ENCODE data around the gene WDFY4.

Gene WDFY4

DNA sequence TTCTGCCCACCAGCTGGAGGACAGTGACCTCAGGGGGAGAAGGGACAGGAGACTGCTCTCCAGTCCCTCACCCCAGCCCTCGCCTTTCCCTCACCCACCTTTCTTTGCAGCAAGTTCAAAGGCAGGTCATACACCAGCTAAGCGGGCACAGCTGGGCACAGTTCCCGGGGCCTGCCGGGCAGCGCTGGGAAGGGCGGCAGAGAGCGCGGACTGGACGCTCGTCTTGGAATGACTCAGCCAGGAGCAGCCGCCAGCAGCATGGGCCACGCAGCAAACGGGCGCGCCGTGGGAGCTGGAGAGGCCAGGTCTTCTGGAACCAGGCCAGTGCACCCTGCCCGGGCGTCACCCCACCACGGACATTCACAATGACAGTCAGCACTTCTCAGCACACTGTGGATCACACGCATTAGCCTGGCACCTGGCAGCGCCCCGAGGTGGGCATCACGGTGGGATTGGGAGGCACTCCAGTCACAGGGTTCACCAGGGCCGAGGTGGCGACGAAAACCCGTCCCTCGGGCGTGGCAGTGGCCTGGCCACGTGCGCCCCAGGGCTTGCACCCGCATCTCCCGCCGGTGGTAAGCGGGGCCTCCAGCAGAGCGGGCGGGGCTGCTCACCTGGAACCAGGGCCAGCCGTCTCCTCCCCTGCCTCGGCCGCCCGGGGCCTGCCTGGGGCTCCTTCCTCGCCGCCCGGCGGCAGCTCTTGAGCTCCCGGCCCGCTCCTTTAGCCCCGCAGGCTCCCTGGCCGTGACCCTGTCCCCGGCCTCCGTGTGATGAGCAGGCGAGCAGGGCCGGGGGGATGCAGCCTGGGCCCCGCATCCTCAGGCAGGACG, 29.0 kb upstream of the WDFY4 start:
- DNase-seq: peak; percentile 51

- DNase-seq: peak; percentile 88
These were observed 28.3 kb upstream of the WDFY4 start for GRCh38 chr10:48656241-48656913.

GRCh38 chr10:48656914-48657305, 27.8 kb upstream of the WDFY4 start:
- no peak for DNase-seq

DNA sequence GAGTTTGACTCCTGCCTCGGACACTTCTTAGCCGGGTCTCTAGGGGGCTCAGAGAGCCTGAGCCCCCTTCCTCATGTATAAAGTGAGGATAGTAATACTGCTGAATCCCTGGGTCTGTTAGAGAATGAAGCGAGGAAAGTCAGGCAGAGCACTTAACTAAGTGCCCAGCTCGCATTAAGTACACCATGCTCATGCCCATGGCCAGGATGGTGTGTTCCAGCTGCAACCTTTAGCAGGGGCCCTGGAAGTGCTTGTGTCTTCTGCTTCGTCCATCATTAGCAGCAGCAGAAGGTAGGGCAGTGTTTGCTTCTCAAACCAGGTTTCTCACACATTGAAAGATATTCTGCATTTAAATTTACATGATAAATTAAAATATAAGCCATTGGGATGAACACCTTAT, 27.3 kb upstream of the WDFY4 start:
- DNase-seq: no peak

- DNase-seq: peak; percentile 73
These were observed 26.3 kb upstream of the WDFY4 start for GRCh38 chr10:48658243-48658974.

DNA sequence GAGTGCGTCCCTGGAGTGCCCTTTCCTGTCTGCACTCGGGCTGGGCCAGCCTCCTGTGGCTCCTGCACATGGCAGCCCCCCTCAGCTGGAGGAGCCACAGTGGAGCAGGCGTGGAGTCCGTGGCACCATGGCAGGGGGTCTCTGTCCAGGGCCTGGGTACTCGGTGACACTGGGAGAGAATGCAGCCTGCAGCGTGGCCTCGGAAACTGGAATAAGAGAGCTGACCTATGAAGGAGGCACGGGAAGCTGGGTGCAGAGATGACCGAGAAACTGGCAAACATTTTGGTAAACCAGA, 25.8 kb upstream of the WDFY4 start:
- no peak for DNase-seq

DNA sequence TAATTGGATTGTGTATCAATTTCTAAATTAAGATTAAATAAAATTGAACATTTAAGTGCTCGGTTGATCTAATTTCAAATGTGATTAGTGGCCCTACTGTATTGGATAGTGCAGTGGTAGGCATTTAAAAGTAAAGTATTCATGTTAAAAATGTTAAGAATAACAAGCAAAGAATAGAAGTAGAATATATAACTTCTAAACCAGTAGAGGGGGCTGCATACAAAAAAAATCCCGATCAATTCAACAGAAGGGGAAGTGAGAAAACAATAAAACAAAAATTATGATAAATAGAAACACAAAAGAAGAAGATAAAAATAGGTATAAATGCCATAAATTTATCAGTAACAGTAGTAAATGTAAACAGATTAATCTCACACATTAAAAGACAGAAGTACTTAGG, 24.9 kb upstream of the WDFY4 start:
- DNase-seq: peak; percentile 12

DNA sequence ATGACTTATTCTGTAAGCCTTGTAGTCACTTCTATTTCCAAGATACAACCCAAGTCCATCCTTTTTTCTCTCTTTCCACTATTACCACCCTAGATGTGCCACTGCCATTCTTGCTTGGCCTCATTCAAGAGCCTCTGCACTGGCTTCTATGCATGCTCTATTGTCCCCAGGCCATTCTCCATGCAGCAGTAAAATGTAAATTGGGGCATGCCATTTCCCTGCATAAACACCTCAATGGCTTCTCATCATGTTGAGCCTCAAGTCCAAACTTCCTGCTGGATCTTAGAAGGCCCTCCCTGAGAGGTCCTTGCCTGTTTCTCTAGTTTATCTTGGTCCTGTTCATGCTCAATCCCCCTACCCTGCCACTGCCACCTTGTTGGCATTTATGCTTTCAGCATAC, 23.2 kb upstream of the WDFY4 start:
- DNase-seq: no peak

DNA sequence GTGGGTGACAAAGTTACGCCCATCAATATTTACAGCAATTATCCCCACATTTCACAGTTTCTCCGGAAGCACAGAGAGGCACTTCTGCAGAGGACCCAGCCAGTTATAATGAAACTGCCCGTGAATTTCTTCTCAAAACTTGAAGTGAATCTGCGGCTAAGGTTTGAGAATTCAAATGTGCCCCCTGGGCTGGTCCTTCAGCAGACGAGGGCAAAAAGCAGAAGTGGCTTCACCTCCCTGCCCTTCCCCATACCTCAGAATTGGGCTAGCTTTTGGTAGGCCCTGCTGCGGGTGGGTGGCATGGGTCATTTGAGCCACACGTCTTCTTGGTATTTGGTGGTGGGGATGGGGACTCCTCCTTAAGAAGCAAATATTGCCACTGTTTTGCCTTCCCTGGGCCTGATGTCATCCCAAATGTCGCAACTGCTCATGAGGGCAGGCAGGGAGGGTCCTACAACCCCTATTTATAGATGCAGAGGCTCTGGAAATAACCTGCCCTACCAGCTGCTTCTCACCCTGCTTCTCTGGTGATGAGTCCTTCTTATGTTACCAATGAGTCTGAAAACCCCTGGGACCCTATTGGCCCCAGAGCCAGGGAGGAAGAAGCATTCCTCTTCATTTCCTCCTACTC, 16.6 kb upstream of the WDFY4 start:
- peak; percentile 14 for DNase-seq

DNA sequence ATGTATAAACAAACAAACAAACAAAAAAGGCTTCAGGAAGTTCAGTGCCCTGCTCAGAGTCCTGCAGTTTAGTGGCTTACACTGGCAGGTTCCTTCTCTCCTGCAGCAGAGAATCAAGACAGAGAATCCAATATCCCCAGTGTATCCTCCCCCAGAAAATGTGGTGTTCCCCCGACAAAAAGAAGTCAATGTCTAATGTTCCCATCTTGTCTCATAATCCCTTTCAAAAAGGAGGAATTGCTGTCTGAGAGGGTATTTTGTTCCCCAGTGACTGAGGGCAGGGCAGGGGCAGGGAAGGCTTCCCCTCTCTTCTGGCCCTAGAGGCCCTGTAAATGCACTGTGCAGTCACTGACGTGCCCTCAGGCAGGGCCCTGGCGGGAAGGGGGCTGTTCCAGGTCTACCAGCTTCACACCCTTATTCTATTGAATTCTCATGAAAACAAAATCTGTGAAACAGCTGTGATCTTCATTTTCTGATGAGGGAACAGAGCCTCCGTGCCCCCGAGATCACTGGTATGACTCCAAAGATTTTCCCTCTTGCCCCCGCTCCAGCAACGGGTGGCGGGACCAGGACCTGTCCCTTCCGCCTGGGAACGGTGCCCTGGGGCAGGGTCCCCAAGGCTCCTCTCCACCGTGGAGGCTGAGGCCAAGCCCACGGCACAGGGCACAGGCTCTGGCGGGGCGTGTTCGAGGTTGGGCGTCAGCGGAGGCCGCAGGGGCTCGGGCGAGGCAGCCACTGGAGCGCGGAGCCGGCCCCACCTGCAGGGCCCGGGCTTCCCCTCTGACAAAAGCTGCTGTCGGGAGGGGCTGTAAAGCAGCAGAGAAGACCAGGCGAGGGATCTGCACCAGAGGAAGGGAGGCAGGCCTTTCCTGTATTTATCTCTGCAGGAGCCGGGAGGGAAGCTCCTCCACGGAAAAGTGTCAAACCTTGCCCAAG, 13.4 kb upstream of the WDFY4 start:
- no peak for DNase-seq

DNA sequence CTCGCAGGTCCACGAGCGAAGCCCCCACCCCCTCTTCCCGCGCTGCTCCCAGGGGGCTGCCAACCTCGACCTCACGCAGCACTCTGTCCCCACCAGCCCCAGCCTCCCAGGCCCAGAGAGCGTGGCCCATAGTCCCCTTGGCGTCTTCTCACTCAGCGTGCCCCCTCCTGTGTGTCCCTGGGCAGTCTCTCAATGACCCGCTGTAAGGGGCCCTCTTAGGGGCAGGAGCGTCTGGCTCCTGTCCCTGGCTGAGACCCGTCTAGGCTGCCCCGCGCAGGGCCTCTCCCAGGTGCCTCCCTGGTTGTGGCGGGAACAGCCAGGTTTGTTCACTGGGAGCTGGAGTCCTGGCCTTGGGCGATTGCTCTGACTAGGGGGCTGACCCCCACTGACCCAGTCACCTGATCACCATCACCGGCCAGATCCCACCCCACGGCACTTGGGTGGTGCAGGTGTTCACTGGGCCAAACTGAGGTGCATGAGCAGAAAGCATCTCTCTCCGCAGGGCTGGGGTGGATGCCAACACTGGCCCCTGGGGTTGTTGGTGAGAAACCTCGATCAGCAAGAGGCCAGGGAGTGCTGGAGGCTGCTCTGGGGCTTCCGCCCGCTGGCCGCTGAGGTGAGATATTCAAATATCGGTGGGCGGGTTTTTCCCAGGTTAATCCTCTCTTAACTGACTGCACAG, 12.6 kb upstream of the WDFY4 start:
- DNase-seq: no peak

DNA sequence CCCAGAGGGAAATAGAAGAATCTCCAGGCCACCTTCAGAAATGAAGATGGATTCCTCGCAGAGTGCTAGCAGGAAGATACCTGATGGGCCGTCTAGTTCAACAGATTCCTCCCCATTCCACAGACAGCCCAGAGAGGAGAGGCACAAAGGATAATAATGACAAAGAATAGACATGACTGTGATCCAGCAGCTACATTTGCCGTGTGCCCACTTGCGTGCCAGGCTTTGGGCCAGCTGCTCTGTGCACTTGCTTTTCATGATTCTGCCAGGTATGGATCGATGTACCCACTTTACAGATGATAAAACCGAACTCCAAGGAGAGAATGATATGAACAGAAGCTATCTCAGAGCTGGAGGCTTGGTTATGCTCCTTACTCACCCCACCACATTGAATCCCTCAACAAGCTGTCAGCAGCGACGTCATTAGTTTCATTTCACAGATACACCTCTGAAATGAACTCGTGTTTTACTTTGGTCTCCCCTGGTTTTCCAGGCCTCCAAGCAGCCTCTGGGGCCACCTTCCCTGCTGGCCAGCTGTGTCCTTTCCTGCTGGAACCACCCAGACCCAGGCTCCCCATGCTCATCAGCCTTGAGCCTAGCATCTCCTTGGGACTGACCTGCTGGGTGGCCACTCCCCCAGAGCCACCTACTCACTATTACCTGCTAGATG, 11.9 kb upstream of the WDFY4 start:
- DNase-seq: no peak

GRCh38 chr10:48677625-48678024, 7.0 kb upstream of the WDFY4 start:
- no peak for DNase-seq

DNA sequence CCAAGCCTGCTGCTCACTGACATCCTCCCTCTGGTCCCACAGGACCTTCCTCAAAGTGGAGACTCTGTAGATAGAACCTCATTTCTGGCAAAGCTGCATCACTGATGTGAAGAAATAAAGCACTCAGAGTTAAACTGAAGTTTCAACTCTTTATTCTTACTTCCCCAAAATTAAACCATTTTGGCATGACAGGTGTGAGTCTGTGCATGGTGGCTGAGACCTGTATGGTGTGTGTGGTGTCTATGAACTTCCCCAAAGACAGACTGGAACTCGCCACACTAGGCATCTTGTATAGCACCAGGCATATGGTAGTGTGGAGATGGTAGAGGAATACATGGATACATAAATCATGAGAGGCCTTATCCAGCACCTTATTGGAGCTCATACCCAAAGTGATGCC, 6.6 kb upstream of the WDFY4 start:
- DNase-seq: no peak

DNA sequence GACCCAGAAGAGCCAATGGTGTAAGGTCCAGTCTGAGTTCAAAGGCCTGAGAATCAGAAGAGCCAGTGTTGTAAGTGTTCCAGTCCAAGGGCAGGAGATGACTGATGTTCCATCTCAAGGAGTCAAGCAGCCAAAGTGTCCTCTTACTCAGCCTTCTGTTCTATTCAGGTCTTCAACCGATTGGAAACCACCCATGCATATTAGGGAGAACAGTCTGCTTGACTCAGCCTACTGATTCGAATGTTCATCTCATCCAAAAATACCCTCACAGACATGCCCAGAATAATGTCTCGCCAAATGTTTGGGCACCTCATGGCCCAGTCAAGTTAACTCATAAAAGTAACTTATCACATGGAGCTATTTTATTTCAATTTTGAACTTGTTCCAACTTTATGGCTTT, 2.9 kb upstream of the WDFY4 start:
- DNase-seq: no peak

DNA sequence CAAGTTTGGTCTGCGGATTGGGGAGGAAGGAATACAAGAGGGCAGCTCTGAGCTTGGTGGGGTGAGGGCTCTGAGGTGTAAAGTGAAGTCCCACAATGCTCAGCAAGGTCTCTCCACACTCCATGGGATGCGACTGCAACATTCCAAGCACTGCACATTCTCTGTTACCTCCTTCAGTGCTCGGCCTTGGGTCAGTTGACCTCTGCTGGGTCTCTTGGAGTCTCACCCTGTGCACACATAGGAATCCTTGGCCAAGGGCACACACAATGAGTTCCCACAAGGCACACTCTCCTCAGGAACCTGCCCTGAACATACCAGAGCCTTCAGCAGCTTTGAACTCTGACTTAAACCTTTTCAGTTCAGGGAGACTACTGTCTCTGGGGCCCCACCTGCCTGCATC, 2.4 kb upstream of the WDFY4 start:
- no peak for DNase-seq

DNA sequence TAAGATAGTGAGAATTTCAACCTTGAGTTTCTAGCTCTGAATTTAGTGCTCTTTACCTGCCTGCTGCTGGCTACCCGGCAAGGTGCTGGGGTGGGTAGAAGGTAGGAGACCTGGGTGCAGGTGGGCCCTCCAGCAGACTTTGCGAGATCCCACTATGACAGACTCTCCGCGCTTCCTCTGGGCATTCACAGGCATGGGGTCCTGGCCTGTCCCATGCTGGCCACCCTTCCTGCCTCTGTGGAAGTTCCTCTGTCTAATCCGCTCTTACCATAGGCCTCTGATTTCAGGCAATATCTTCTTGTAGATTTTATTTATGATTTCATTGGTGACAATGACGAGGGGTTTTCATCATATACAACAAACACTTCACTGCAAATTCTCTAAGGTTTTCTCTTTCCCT, 1.2 kb upstream of the WDFY4 start:
- DNase-seq: no peak

DNA sequence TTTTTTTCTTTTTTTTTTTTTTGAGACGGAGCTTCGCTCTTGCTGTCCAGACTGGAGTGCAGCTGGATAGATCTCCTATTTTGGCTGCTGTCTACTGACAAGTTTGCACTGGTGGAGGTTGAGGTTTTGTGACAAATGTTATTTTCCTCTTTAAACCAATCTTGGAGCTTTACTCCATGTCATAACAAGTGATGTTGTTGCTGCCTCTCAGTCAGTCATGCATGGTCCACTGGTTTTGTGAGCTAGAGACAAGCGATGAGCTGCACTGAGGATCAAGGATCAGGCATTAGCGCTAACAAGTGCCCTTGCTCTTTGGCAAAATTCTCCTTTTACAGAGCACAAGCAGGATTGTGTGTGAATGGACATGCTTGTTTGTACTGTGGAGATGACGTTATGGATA, 805 bp upstream of the WDFY4 start:
- DNase-seq: no peak

DNA sequence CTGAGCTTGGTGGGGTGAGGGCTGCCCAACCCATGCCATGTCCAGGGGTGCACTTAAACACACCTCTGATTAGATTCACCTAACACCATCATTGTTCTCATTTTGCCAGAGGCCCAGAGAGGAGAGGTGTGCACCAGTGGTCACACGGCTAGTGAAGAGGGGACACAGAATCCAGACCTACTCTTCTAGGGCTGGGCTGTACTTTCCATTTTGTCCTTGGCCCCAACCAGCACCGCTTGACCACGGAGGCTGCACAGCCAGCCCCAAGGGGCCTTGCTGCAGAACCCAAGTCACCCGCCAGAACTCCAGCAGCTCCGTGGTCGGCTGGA, 246 bp upstream of the WDFY4 start:
- DNase-seq: no peak

- no peak for DNase-seq
These were observed 1.1 kb downstream of the WDFY4 start for GRCh38 chr10:48685731-48686130.
